Measurements from ENCODE around the gene BPIFA3.
A peak's percentile ranks its signal among the peaks of the same experiment; 100 is the strongest.

The BPIFA3 gene

GRCh38 chr20:33211817-33212424, 5.2 kb upstream of the BPIFA3 start:
- CTCF ChIA-PET = interaction anchor here (0.6 to 1.5 kb wide), 3 partner anchors 9 to 1077 kb away, joined by 3 to 6 read pairs (median 4); no protein-coding TSS in a partner anchor
- POLR2A ChIA-PET = no interaction called here
- no peak for TF ChIP-seq FOXM1 (IDR thresholded peaks at IDR 0.05; ENCODE audit: borderline replicate concordance)
- TF ChIP-seq BHLHE40 (IDR thresholded peaks at IDR 0.05; ENCODE audit: borderline replicate concordance) = no peak
- TF ChIP-seq L3MBTL2 (conservative IDR thresholded peaks at IDR 0.05) = no peak
- no peak for TF ChIP-seq ZNF384 (IDR thresholded peaks at IDR 0.05)
- TF ChIP-seq SUZ12 (IDR thresholded peaks at IDR 0.05) = no peak
- no peak for TF ChIP-seq ELF4 (IDR thresholded peaks at IDR 0.05)
- no peak for TF ChIP-seq TARDBP (IDR thresholded peaks at IDR 0.05)
- TF ChIP-seq, protein P1, sequence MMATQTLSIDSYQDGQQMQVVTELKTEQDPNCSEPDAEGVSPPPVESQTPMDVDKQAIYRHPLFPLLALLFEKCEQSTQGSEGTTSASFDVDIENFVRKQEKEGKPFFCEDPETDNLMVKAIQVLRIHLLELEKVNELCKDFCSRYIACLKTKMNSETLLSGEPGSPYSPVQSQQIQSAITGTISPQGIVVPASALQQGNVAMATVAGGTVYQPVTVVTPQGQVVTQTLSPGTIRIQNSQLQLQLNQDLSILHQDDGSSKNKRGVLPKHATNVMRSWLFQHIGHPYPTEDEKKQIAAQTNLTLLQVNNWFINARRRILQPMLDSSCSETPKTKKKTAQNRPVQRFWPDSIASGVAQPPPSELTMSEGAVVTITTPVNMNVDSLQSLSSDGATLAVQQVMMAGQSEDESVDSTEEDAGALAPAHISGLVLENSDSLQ (IDR thresholded peaks at IDR 0.05) = no peak
- no peak for TF ChIP-seq ARNT (IDR thresholded peaks at IDR 0.05)
- TF ChIP-seq NFRKB (IDR thresholded peaks at IDR 0.05) = no peak
- TF ChIP-seq FOXA1 (IDR thresholded peaks at IDR 0.05) = no peak
- TF ChIP-seq FOXK2 (IDR thresholded peaks at IDR 0.05) = no peak
- no peak for TF ChIP-seq SP1 (IDR thresholded peaks at IDR 0.05)
- TF ChIP-seq CTBP1 (IDR thresholded peaks at IDR 0.05; ENCODE audit: borderline replicate concordance) = no peak
- no peak for TF ChIP-seq LEF1 (IDR thresholded peaks at IDR 0.05; ENCODE audit: borderline replicate concordance)
- TF ChIP-seq HDGF (IDR thresholded peaks at IDR 0.05; ENCODE audit: borderline replicate concordance) = no peak
- peak; percentile 67 for DNase-seq (ENCODE audit: extremely low spot score)

- ChIA-PET POLR2A (no interaction called here), CTCF (interaction anchor here (0.6 kb wide), 1 partner anchor 67 kb away, joined by 3 read pairs; no protein-coding TSS in a partner anchor)
- no peak for TF ChIP-seq HDGF (IDR thresholded peaks at IDR 0.05; ENCODE audit: borderline replicate concordance)
- TF ChIP-seq NFRKB (IDR thresholded peaks at IDR 0.05) = no peak
- TF ChIP-seq ELF4 (IDR thresholded peaks at IDR 0.05) = no peak
- no peak for TF ChIP-seq CTBP1 (IDR thresholded peaks at IDR 0.05; ENCODE audit: borderline replicate concordance)
- TF ChIP-seq L3MBTL2 (conservative IDR thresholded peaks at IDR 0.05) = no peak
- TF ChIP-seq BHLHE40 (IDR thresholded peaks at IDR 0.05; ENCODE audit: borderline replicate concordance) = no peak
- TF ChIP-seq TARDBP (IDR thresholded peaks at IDR 0.05) = no peak
- no peak for TF ChIP-seq FOXM1 (IDR thresholded peaks at IDR 0.05; ENCODE audit: borderline replicate concordance)
- TF ChIP-seq SP1 (IDR thresholded peaks at IDR 0.05) = no peak
- TF ChIP-seq, protein P1 (IDR thresholded peaks at IDR 0.05) = no peak
- TF ChIP-seq ZNF384 (IDR thresholded peaks at IDR 0.05) = no peak
- TF ChIP-seq SUZ12 (IDR thresholded peaks at IDR 0.05) = no peak
- DNase-seq (ENCODE audit: extremely low spot score) = no peak
These were observed 7.2 kb downstream of the BPIFA3 start for GRCh38 chr20:33224399-33224798.

DNA sequence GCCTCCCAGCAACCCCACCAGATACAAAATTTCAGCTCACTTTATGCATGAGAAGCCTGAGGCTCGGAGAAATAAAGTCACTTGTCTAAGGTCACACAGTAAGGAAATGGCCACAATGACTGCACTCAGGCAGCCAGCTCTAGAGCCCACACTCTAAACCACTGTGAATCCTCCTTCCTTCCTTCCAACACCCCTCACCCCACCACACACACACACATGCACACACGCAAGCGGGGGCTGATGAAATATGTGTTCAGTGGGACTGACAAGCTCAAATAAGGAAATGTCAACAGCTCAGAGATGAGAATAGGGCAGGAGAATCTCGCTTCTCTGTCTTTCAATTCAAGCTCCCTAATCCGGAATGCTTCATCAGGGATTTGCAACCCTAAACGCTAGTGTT, 12.7 kb downstream of the BPIFA3 start:
- POLR2A ChIA-PET = no interaction called here
- CTCF ChIA-PET = no interaction called here
- TF ChIP-seq FOXA1 (IDR thresholded peaks at IDR 0.05) (no peak), FOXM1 (IDR thresholded peaks at IDR 0.05; ENCODE audit: borderline replicate concordance) (no peak), CTBP1 (IDR thresholded peaks at IDR 0.05; ENCODE audit: borderline replicate concordance) (no peak), ZNF384 (IDR thresholded peaks at IDR 0.05) (no peak), BHLHE40 (IDR thresholded peaks at IDR 0.05; ENCODE audit: borderline replicate concordance) (no peak), NFRKB (IDR thresholded peaks at IDR 0.05) (no peak), LEF1 (IDR thresholded peaks at IDR 0.05; ENCODE audit: borderline replicate concordance) (no peak), SP1 (IDR thresholded peaks at IDR 0.05) (no peak), TARDBP (IDR thresholded peaks at IDR 0.05) (no peak), HDGF (IDR thresholded peaks at IDR 0.05; ENCODE audit: borderline replicate concordance) (no peak), SUZ12 (IDR thresholded peaks at IDR 0.05) (no peak), ARNT (IDR thresholded peaks at IDR 0.05) (no peak), FOXK2 (IDR thresholded peaks at IDR 0.05) (no peak), L3MBTL2 (conservative IDR thresholded peaks at IDR 0.05) (no peak), ELF4 (IDR thresholded peaks at IDR 0.05) (no peak)
- TF ChIP-seq, protein P1 (IDR thresholded peaks at IDR 0.05) = no peak
- DNase-seq (ENCODE audit: extremely low spot score) = no peak

DNA sequence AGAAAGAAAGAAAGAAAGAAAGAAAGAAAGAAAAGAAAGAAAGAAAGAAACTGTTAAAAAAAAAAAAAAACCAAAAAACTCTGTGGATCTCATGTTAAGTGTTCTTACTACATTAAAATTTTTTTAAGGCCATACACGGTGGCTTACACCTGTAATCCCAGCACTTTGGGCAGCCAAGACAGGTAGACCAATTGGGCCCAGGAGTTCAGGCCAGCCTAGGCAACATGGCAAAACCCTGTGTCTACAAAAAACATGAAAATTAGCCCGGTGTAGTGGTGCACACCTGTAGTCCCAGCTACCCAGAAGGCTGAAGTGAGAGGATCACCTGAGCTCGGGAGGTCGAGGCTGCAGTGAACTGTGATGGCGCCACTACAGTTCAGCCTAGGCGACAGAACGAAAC, 14.1 kb downstream of the BPIFA3 start:
- no peak for DNase-seq (ENCODE audit: extremely low spot score)
- CTCF ChIA-PET = no interaction called here
- no peak for TF ChIP-seq ZNF384 (IDR thresholded peaks at IDR 0.05)
- TF ChIP-seq ARNT (IDR thresholded peaks at IDR 0.05) = no peak
- no peak for TF ChIP-seq FOXA1 (IDR thresholded peaks at IDR 0.05)
- POLR2A ChIA-PET = no interaction called here

DNA sequence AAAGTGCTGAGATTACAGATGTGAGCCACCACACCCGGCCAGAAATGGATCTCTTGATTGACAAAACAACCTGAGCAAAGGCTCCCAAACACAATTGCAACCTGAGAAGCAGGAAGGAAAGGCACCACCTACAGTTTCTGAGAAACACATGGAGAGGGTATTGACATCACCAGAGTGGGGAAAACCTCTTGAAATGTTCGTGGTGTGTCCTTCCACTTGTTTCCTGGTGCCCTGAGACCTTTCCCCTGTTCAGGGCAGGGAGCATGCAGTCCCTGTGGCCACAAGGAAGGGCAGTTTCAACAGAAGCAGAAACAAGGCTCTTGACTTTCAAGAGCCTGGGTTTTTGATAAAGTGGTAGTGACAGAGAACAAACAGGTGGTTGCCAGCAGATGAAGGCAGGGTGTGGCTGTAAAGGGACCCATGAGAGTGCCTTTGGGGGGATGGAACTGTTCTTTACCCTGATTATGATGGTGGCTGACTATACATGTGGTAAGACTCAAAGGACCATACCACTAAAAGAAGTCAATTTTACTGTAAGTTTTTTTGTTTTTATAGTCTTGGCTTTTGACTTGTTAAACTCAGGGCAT, 15.4 kb downstream of the BPIFA3 start:
- no peak for DNase-seq (ENCODE audit: extremely low spot score)
- ChIA-PET CTCF (no interaction called here), POLR2A (no interaction called here)
- TF ChIP-seq FOXK2 (IDR thresholded peaks at IDR 0.05) (no peak), L3MBTL2 (conservative IDR thresholded peaks at IDR 0.05) (no peak), LEF1 (IDR thresholded peaks at IDR 0.05; ENCODE audit: borderline replicate concordance) (no peak), ARNT (IDR thresholded peaks at IDR 0.05) (no peak), CTBP1 (IDR thresholded peaks at IDR 0.05; ENCODE audit: borderline replicate concordance) (no peak), SUZ12 (IDR thresholded peaks at IDR 0.05) (no peak), ZNF384 (IDR thresholded peaks at IDR 0.05) (no peak), TARDBP (IDR thresholded peaks at IDR 0.05) (no peak), ELF4 (IDR thresholded peaks at IDR 0.05) (no peak), HDGF (IDR thresholded peaks at IDR 0.05; ENCODE audit: borderline replicate concordance) (no peak), FOXM1 (IDR thresholded peaks at IDR 0.05; ENCODE audit: borderline replicate concordance) (no peak), NFRKB (IDR thresholded peaks at IDR 0.05) (no peak), BHLHE40 (IDR thresholded peaks at IDR 0.05; ENCODE audit: borderline replicate concordance) (no peak), SP1 (IDR thresholded peaks at IDR 0.05) (no peak), FOXA1 (IDR thresholded peaks at IDR 0.05) (no peak)
- TF ChIP-seq, protein P1 (IDR thresholded peaks at IDR 0.05) = no peak

Measured in HEK293T (cell line).